HG03565 (cell line): Measurements from ENCODE around the gene C16orf74.

Experiments
- ATAC-seq: cut with Tn5 transposase; IDR thresholded peaks from one replicate; pipeline ENCODE4 v1.9.1; 2021; ENCODE audit warnings: mild to moderate bottlenecking, moderate library complexity; ENCODE audit not compliant: unreplicated experiment

The C16orf74 gene

DNA sequence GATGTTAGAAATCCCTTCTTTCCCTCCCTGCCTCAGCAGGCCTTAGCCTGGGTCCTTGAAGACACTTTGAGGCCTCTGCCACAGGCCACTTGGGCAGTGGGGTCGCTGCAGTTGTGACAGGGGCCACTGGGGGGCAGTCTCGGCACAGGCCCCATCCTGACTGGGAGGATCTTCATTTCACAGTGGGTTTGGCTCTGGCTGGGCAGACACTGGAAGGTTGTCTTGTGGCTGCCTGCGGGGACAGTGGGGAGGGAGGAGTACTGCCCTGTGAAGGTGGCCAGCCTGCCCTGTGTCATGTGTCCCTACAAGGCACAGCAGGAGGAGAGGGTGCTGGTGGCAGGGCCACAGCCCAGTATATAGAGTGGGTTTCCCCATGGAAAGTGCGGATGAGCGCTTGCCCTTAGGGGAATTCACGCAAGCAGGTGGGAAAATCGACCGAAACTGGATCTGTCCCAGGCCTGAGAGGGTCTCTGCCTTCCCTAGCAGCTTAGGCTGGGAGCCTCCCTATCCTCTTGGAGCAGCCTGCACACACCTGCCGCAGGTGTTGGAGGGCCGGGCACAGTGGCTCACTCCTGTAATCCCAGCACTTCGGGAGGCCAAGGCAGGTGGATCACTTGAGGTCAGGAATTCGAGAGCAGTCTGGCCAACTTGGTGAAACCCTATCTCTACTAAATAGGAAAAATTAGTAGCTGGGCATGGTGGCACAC is 90.9 kb downstream of the C16orf74 start:
- no peak for ATAC-seq

DNA sequence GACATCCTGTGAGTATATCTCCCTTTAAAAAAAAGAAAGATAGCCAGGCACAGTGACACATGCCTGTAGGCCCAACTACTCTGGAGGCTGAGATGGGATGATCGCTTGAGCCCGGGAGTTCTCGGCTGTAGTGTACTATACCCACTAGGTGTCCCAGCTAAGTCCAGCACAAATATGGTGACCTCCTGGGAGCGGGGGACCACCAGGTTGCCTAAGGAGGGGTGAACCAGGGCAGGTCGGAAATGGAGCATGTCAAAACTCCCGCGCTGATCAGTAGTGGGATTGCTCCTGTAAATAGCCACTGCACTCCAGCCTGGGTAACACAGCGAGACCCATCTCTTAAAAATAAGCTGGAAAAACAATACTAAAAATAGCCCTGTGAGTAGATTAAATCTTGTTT is 91.6 kb downstream of the C16orf74 start:
- no peak for ATAC-seq

DNA sequence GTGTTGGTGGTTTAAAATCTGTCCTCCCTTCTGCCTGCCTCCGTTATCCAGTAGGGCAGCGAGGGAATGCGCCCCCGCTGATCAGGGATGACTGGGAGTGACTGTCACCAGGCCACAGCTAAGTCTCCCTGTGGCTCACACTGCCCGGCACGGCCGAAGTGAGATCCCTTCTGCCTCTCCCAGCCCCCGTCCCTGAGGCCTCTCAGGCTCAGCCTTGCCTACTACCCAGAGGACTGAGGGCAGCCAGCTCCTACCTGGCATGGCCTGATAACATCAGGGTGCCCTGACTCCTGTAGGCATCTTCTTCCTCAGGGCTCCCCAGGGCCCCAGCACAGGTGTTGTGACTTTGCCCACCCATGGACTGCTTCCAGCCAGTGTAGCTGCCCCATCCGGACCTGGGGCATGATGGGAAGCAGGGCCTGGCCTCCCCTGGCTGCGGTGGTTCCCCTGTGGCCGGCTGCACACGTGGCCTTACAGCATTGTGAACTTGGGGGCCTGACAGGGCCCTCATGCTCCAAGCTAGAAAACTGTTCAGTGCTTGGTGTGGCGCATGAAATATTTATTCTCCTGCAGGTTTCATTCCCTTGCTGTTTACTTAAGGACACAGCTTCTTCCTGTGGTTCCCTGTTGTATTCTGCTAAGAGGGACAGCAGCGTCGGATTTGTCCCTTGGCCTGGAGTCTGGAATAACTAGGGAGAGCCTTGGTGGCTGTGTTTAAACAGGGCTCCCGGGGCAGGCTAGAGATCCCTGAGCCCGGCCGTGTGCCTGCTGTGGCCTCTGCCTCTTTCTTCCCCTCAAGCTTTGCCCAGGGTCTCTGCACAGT is 92.2 kb downstream of the C16orf74 start:
- ATAC-seq: no peak

DNA sequence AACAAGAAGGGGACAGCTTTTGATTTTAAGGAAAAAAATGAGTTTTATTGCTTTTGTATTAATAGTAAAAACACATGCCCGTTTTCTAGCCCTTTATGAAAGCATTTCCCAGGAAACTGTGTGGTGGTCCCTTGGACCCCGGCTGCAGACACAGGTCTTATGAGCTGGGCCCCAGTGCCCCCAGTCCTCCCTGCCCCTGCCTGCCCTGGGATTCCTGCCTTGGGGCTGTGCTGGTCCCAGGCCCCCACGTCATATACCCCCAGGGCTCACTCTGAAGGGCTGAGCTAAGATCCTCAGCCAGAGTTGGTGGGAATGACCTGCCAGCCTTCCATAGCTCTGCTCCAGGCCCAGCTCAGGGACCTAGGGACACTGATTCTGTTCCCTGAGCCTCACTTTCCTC is 92.9 kb downstream of the C16orf74 start:
- ATAC-seq: no peak
